Smooth muscle cell (in vitro differentiated cells): ENCODE results near the gene CCL4L2. TPM values are rescaled to one million over a fixed set of nuclear protein-coding genes. Genes with fewer than 3 reads are reported as not detected.
"Not testable (repeated sequence)": the region's sequence is repeated elsewhere in the genome, so short reads cannot be mapped to it uniquely, and the experiment has no call there.

ENCODE experiments used
- DNase-seq: peaks from one replicate; lab custom pipeline; 2025; ENCODE audit not compliant: unreplicated experiment; lab: John Stamatoyannopoulos, UW
- H2AFZ ChIP-seq: fragments of 200-600 bp; sonication (generic); 2 replicates; pipeline ENCODE4 v1.6.0; 2016; ENCODE audit warnings: antibody characterized with exemption, low read depth, mild to moderate bottlenecking
- H3F3A ChIP-seq: fragments of 200-600 bp; sonication (generic); 2 replicates; pipeline ENCODE4 v1.6.0; 2017; ENCODE audit warnings: antibody characterized with exemption, low read depth
- H3K27ac ChIP-seq: fragments of 200-600 bp; sonication (generic); 2 replicates; pipeline ENCODE4 v1.5.1; 2016; ENCODE audit warnings: low read depth, mild to moderate bottlenecking
- H3K27me3 ChIP-seq: fragments of 200-600 bp; sonication (generic); 2 replicates; pipeline ENCODE4 v1.6.1; 2016; ENCODE audit warnings: low read depth, mild to moderate bottlenecking
- H3K36me3 ChIP-seq: fragments of 200-600 bp; sonication (generic); 2 replicates; pipeline ENCODE4 v1.5.1; 2016; ENCODE audit warnings: low read depth
- H3K4me1 ChIP-seq: fragments of 200-600 bp; sonication (generic); 2 replicates; pipeline ENCODE4 v1.5.1; 2016; ENCODE audit warnings: low read depth
- H3K4me2 ChIP-seq: fragments of 200-600 bp; sonication (generic); 2 replicates; pipeline ENCODE4 v1.6.0; 2016; ENCODE audit warnings: mild to moderate bottlenecking
- H3K4me3 ChIP-seq: fragments of 200-600 bp; sonication (generic); 2 replicates; pipeline ENCODE4 v1.5.1; 2016; ENCODE audit warnings: mild to moderate bottlenecking
- H3K79me2 ChIP-seq: fragments of 200-600 bp; sonication (generic); 2 replicates; pipeline ENCODE4 v1.6.0; 2016; ENCODE audit warnings: low read depth, mild to moderate bottlenecking
- H3K9ac ChIP-seq: fragments of 200-600 bp; sonication (generic); 2 replicates; pipeline ENCODE4 v1.6.0; 2016; ENCODE audit warnings: low read depth
- H3K9me3 ChIP-seq: fragments of 200-600 bp; sonication (generic); replicated peaks from 2 replicates; pipeline ENCODE4 v1.5.1; 2016; ENCODE audit warnings: low read depth
- H4K20me1 ChIP-seq: fragments of 200-600 bp; sonication (generic); 2 replicates; pipeline ENCODE4 v1.6.0; 2016; ENCODE audit warnings: low read depth
- WGBS: methylation state at CpG from one replicate; pipeline ENCODE4 v1.1.7; 2016; ENCODE audit warnings: low lambda C conversion rate; 5-methylcytosine and 5-hydroxymethylcytosine counted together
- polyA plus RNA-seq: library from polyadenylated mRNA; unstranded; fragments of >200 nt; fragmentation: Nextera tagmentation; extraction: Ambion mirVana; gene quantifications from 2 replicates; pipeline ENCODE4 v1.2.1, GENCODE V29; 2016
- small RNA-seq: library from RNA; depleted of rRNA; stranded (forward); fragments of <200 nt; gene quantifications from one replicate; pipeline ENCODE3, GENCODE V24; 2014
- total RNA-seq: library from RNA; depleted of rRNA; stranded (reverse); fragments of >200 nt; gene quantifications from 2 replicates; pipeline ENCODE4 v1.2.3, GENCODE V29; 2014
- TF ChIP-seq, protein P1 (sequence below): fragments of 200-600 bp; sonication (generic); IDR thresholded peaks from 2 replicates; pipeline ENCODE4 v1.5.1; 2017; ENCODE audit warnings: borderline replicate concordance, mild to moderate bottlenecking, antibody characterized with exemption; ENCODE audit not compliant: insufficient read depth, poor library complexity, severe bottlenecking

Gene CCL4L2
- total and polyA plus RNA-seq, 2 experiments from 2014 or later, result not detected

DNA sequence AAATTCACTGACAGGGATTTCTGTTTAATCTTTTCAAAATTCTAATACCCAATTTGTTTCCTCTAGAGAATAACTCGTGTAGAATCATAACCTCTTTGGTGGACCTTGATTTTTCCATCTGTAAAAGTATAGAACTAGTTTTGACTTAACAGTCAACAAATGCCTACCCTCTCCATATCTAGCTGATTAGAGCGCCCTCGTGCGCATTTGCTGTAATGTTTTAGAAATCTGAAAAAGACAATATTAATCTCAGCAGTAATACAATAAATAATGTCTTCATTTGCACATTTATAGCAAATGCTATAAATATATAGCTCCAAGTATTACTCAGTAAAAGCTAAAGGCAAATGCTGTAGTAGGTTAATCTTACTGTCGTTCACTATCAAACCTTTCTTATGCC is 18.8 kb downstream of the CCL4L2 start:
- not testable (repeated sequence) for H2AFZ ChIP-seq, H3K4me3 ChIP-seq, H3K27ac ChIP-seq, H3K4me2 ChIP-seq, H3F3A ChIP-seq, H3K27me3 ChIP-seq, H3K9ac ChIP-seq, H3K79me2 ChIP-seq, H3K36me3 ChIP-seq, H4K20me1 ChIP-seq, DNase-seq, H3K4me1 ChIP-seq, H3K9me3 ChIP-seq
- WGBS, result 29% methylated on average over 5 of the region's 5 CpGs
- TF ChIP-seq, protein P1, sequence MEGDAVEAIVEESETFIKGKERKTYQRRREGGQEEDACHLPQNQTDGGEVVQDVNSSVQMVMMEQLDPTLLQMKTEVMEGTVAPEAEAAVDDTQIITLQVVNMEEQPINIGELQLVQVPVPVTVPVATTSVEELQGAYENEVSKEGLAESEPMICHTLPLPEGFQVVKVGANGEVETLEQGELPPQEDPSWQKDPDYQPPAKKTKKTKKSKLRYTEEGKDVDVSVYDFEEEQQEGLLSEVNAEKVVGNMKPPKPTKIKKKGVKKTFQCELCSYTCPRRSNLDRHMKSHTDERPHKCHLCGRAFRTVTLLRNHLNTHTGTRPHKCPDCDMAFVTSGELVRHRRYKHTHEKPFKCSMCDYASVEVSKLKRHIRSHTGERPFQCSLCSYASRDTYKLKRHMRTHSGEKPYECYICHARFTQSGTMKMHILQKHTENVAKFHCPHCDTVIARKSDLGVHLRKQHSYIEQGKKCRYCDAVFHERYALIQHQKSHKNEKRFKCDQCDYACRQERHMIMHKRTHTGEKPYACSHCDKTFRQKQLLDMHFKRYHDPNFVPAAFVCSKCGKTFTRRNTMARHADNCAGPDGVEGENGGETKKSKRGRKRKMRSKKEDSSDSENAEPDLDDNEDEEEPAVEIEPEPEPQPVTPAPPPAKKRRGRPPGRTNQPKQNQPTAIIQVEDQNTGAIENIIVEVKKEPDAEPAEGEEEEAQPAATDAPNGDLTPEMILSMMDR, result peak; percentile 30

DNA sequence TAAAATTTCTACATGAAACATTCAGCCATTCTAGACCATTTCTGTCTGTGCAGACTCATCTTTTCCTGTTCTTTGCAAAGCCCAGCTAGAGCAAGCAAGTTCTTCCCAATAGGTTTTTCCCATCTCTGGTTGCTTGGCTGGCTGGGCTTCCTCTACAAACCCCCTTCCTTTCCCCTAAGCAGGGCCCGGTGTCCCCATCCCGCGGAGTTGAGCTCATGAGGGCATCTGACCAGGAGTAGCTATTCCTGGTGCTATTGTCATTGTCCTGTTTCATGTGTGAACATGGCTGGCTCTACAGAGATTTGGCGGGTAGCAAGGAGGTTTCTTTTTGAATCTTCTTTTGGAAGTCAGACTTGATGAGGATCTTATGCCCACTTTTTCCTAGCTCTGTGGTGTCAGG is 31.2 kb downstream of the CCL4L2 start:
- not testable (repeated sequence) for H2AFZ ChIP-seq, H3K4me1 ChIP-seq, H3F3A ChIP-seq, H3K36me3 ChIP-seq, H3K79me2 ChIP-seq, H3K9me3 ChIP-seq, H3K4me2 ChIP-seq, H3K4me3 ChIP-seq, DNase-seq, H3K27ac ChIP-seq, H3K9ac ChIP-seq, H4K20me1 ChIP-seq, H3K27me3 ChIP-seq
- WGBS, result 91% methylated on average over 4 of the region's 4 CpGs

Small RNA genes within 50 kb of the gene (small RNA-seq; reads per million reads assigned to genes)
- gene AC243829.3 (not detected), gene AC243829.6 (not detected)

Other genes starting within 250 kb of the CCL4L2 start
- gene CCL16, start 229.6 kb upstream of the CCL4L2 start, total RNA-seq, result not detected in 2 replicates
- not detected in 2 replicates for gene CCL16, start 229.6 kb upstream of the CCL4L2 start, polyA plus RNA-seq
- gene CCL14, start 224.3 kb upstream of the CCL4L2 start, total RNA-seq, result not detected in 2 replicates
- gene CCL14, start 224.3 kb upstream of the CCL4L2 start, polyA plus RNA-seq, result not detected in 2 replicates
- gene CCL15, start 209.5 kb upstream of the CCL4L2 start, total RNA-seq, result not detected in 2 replicates
- not detected in 2 replicates for gene CCL15, start 209.5 kb upstream of the CCL4L2 start, polyA plus RNA-seq
- gene CCL23, start 193.1 kb upstream of the CCL4L2 start, total RNA-seq, result not detected in 2 replicates
- not detected in 2 replicates for gene CCL23, start 193.1 kb upstream of the CCL4L2 start, polyA plus RNA-seq
- gene CCL18, start 146.8 kb upstream of the CCL4L2 start, total RNA-seq, result not detected in 2 replicates
- gene CCL18, start 146.8 kb upstream of the CCL4L2 start, polyA plus RNA-seq, result not detected in 2 replicates
- gene CCL3, start 120.9 kb upstream of the CCL4L2 start, total RNA-seq, result 1.3 and 4.8 TPM in 2 replicates
- 0.63 and 6.7 TPM in 2 replicates for gene CCL3, start 120.9 kb upstream of the CCL4L2 start, polyA plus RNA-seq
- gene CCL4, start 107.2 kb upstream of the CCL4L2 start, total RNA-seq, result 0.81 and 1.3 TPM in 2 replicates
- gene CCL4, start 107.2 kb upstream of the CCL4L2 start, polyA plus RNA-seq, result 1.5 TPM in 1 of 2 replicates, not detected in the other
- gene TBC1D3B, start 34.4 kb upstream of the CCL4L2 start, total RNA-seq, result not detected in 2 replicates
- gene TBC1D3B, start 34.4 kb upstream of the CCL4L2 start, polyA plus RNA-seq, result 1.4 and 2.8 TPM in 2 replicates
- gene CCL3L1, start 14.3 kb upstream of the CCL4L2 start, total RNA-seq, result 0.81 TPM in 1 of 2 replicates, not detected in the other
- gene CCL3L1, start 14.3 kb upstream of the CCL4L2 start, polyA plus RNA-seq, result 1.9 TPM in 1 of 2 replicates, not detected in the other
- 0.18 TPM in 1 of 2 replicates, not detected in the other for gene TBC1D3I, start 53.5 kb downstream of the CCL4L2 start, total RNA-seq
- gene TBC1D3I, start 53.5 kb downstream of the CCL4L2 start, polyA plus RNA-seq, result 0.11 TPM in 1 of 2 replicates, not detected in the other
- not detected in 2 replicates for gene TBC1D3G, start 112.8 kb downstream of the CCL4L2 start, total RNA-seq
- not detected in 2 replicates for gene TBC1D3G, start 112.8 kb downstream of the CCL4L2 start, polyA plus RNA-seq
- not detected in 2 replicates for gene TBC1D3H, start 177.4 kb downstream of the CCL4L2 start, total RNA-seq
- not detected in 2 replicates for gene TBC1D3H, start 177.4 kb downstream of the CCL4L2 start, polyA plus RNA-seq